ENCODE results near the gene MNX1. TPM values are rescaled to one million over a fixed set of nuclear protein-coding genes. Genes with fewer than 3 reads are reported as not detected.
A peak's percentile ranks its signal among the peaks of the same experiment; 100 is the strongest.

MNX1 gene
- total RNA-seq, 2 donors from 2014 or later = 14.5 to 27.4 TPM

DNA sequence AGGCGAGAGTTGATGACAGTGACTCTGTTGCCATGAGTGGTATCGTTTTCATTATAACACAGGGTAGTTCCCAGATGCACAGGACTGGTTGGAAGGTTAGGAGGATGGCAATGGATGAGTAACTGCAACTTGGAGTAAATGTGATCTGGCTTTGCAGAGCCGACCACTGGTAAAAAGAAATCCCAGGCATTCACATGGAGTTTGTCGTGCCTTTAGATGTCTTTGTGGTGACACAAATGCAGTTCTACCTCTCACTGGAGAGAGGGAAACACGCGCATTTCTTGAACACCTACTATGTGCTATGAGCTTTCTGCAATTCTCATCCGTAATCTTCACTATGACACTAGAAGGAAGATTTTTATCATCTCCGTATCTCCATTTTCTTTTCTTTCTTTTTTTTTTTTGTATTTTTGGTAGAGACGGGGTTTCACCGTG, 1.7 kb upstream of the MNX1 start:
- peaks cover 8% of the 10 kb centered on the region for H3K4me1 ChIP-seq
- H3K4me3 ChIP-seq = no peak overlapping the region
- TF ChIP-seq, protein P1, sequence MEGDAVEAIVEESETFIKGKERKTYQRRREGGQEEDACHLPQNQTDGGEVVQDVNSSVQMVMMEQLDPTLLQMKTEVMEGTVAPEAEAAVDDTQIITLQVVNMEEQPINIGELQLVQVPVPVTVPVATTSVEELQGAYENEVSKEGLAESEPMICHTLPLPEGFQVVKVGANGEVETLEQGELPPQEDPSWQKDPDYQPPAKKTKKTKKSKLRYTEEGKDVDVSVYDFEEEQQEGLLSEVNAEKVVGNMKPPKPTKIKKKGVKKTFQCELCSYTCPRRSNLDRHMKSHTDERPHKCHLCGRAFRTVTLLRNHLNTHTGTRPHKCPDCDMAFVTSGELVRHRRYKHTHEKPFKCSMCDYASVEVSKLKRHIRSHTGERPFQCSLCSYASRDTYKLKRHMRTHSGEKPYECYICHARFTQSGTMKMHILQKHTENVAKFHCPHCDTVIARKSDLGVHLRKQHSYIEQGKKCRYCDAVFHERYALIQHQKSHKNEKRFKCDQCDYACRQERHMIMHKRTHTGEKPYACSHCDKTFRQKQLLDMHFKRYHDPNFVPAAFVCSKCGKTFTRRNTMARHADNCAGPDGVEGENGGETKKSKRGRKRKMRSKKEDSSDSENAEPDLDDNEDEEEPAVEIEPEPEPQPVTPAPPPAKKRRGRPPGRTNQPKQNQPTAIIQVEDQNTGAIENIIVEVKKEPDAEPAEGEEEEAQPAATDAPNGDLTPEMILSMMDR (IDR thresholded peaks at IDR 0.05) = no peak
- no peaks in the 10 kb centered on the region for H3K9me3 ChIP-seq
- H3K27me3 ChIP-seq = peaks cover 41% of the 10 kb centered on the region
- H3K9ac ChIP-seq (ENCODE audit: low read depth in 2 of 2, low read length in 2 of 2) = no peak overlapping the region
- H3K36me3 ChIP-seq = no peaks in the 10 kb centered on the region
- no peak overlapping the region for H3K27ac ChIP-seq
- intact Hi-C loops (cut with DNase I) = no loop called here
- no peak for DNase-seq

DNA sequence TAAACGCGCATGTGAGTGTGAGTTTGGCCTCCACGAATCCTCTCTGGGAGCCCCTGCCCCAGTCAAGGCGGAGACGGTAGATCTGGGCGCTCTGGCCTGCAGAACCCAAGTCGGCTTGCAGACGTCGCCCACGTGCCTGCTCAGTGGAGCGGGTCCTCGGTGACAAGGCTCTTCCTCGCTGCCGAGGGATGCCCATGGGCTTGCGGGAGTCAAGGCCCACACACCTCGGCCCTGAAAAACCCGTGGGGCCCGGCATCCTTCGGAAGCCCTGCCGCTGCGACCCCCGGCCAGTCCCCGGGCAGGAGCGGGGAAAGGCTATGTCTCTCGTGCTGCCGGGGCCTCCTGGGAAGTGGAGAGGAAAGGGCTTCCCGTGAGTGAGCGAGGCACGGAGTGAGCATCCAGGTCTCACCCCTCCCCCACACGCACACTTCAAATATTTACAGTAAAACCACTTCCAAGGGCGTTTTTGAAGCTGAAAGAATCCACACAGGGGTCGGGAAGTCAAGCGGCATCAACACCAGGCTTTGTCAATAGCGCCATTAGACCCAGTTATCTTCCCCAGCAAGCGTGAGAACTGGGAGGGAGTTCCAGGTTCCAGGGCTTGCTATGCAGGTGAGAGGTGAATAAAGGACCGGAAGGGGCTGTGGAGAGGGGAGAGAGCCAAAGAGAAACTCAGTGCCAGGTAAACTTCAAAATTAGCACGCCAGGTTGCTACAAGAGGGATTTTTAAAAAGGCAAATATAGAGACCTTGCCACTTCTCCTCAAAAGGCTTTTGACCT, 1.1 kb upstream of the MNX1 start:
- H3K9me3 ChIP-seq = no peaks in the 10 kb centered on the region
- intact Hi-C loops (cut with DNase I) = no loop called here
- DNase-seq = peak; percentile 40
- H3K36me3 ChIP-seq = no peaks in the 10 kb centered on the region
- H3K27ac ChIP-seq = no peak overlapping the region
- peak overlapping the region; percentile 73 for H3K4me3 ChIP-seq
- TF ChIP-seq, protein P1 (IDR thresholded peaks at IDR 0.05) = no peak
- peaks cover 13% of the 10 kb centered on the region for H3K4me1 ChIP-seq
- H3K27me3 ChIP-seq = peaks cover 35% of the 10 kb centered on the region
- peak overlapping the region; percentile 52 to 88 for H3K9ac ChIP-seq (ENCODE audit: low read depth in 2 of 2, low read length in 2 of 2)

DNA sequence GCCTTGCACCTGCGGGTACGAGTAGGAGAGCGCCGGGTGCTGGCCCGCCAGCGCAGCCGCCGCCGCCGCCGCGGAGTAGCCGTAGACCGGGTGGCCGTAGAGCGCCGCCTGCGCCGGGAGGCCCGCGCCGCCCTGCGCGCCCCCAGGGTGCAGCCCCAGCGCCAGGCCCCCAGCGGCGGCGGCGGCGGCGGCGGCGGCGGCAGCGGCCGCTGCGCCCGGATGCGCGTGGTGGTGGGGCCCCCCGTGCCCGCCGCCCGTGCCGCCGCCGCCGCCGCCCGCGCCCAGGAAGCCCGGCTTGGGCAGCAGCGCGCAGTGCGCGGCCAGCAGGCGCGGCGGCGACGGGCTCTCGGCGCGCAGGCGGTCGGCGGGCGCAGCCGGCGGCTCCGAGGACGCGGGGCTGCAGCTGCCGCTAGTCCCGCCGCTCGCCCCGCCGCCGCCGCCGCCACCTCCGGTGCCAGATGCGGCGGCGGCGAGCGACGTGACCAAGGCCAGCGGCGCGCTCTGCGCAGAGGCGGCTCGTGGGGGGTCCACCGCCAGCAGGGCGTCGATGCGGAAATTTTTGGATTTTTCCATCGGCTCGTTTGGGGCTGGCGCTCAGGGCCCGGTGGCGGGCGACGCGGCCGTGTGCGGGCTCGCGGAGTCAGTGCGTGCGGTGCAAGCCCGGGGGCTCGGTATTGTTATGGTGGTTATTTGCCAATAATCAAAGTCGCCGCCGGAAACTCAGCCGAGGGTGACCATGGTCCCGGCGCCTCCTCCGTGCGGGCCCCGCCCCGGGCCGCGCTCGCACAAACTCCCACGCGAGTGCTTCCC, 480 bp downstream of the MNX1 start:
- Histone ChIP-seq H3K4me1 (peaks cover 17% of the 10 kb centered on the region), H3K27me3 (peaks cover 27% of the 10 kb centered on the region), H3K9ac (ENCODE audit: low read depth in 2 of 2, low read length in 2 of 2) (peak overlapping the region; percentile 81 to 95), H3K36me3 (no peaks in the 10 kb centered on the region), H3K9me3 (no peaks in the 10 kb centered on the region), H3K4me3 (peak overlapping the region; percentile 73), H3K27ac (peak overlapping the region; percentile 82)
- TF ChIP-seq, protein P1 (IDR thresholded peaks at IDR 0.05) = no peak
- no peak for DNase-seq
- intact Hi-C loops (cut with DNase I) = no loop called here

DNA sequence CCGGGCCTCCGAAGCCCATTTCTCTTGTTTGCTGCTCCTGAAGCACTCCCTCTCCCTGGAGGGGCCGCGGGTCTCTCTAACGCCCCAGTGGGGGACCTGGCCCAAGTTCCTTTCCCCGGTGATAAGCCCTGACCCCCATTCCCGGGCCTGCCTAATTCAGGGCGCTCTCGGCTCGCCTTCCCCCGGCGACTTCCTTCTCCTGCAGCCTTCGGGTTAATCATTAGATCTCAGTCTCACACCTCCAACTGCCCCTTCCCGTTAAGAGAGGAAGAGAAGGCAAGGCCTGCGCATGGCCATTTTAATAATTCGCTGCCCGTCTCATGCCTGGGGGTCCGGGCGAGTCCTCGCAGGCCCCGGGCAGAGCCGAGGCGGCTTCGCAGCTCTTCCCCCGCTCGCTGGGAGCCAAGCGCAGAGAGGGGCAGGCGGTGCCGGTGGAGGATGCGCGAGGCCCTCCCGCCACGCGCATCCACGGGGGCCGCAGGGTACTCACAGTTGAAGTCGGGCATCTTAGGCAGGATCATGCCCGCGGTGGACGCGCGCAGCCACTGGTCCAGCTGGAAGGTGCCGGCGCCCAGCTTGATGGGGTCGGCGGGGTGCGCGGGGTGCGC, 1.2 kb downstream of the MNX1 start:
- Histone ChIP-seq H3K4me3 (peak overlapping the region; percentile 55), H3K4me1 (peaks cover 22% of the 10 kb centered on the region), H3K27me3 (peaks cover 28% of the 10 kb centered on the region), H3K9me3 (no peaks in the 10 kb centered on the region), H3K36me3 (no peaks in the 10 kb centered on the region), H3K9ac (ENCODE audit: low read depth in 2 of 2, low read length in 2 of 2) (peak overlapping the region; percentile 81 to 95), H3K27ac (peak overlapping the region; percentile 82)
- DNase-seq = peak; percentile 78
- intact Hi-C loops (cut with DNase I) = no loop called here
- TF ChIP-seq, protein P1 (IDR thresholded peaks at IDR 0.05) = no peak
